WTC11 (cell line): ENCODE data around the gene CASD1. TPM values are rescaled to one million over a fixed set of nuclear protein-coding genes. Genes with fewer than 3 reads are reported as not detected.
A peak's percentile ranks its signal among the peaks of the same experiment; 100 is the strongest.

Source experiments
- ATAC-seq: fragments of 200-7000 bp; cut with Tn5 transposase; 2 replicates; pipeline ENCODE4 v1.10.0; 2021; ENCODE audit warnings: mild to moderate bottlenecking, moderate library complexity
- CTCF ChIA-PET: fragments of 300-600 bp; sonication (Branson Sonifier 250); formaldehyde crosslinking; loops from one replicate; lab custom pipeline; 2021; ENCODE audit warnings: antibody characterized with exemption; lab: Charles Lee
- POLR2A ChIA-PET: fragments of 350-600 bp; sonication (Branson Sonifier 250); formaldehyde crosslinking; loops from one replicate; lab custom pipeline; 2021; ENCODE audit warnings: antibody characterized with exemption; lab: Charles Lee
- DNase-seq: peaks from one replicate; pipeline ENCODE4 v3.0.0; 2021; ENCODE audit warnings: low spot score
- H3K27ac Mint-ChIP-seq: 2 replicates; pipeline ENCODE4 v1.8.0; 2021; ENCODE audit warnings: mixed read lengths
- H3K27me3 Mint-ChIP-seq: 2 replicates; pipeline ENCODE4 v1.8.0; 2021; ENCODE audit warnings: low read depth, mild to moderate bottlenecking, moderate library complexity, mixed read lengths
- H3K36me3 Mint-ChIP-seq: 2 replicates; pipeline ENCODE4 v1.8.0; 2021; ENCODE audit warnings: mixed read lengths
- H3K4me1 Mint-ChIP-seq: 2 replicates; pipeline ENCODE4 v1.8.0; 2022; ENCODE audit warnings: mixed read lengths
- H3K4me3 Mint-ChIP-seq: 2 replicates; pipeline ENCODE4 v1.8.0; 2021; ENCODE audit warnings: mild to moderate bottlenecking, moderate library complexity, mixed read lengths
- H3K9me3 Mint-ChIP-seq: 2 replicates; pipeline ENCODE4 v1.8.0; 2021; ENCODE audit warnings: mixed read lengths
- AFF4 ChIP-seq: sonication (generic); formaldehyde crosslinking; IDR thresholded peaks from 2 replicates; pipeline ENCODE4 v1.8.1; 2023; ENCODE audit warnings: mild to moderate bottlenecking, missing genetic modification reagents, borderline replicate concordance
- ARID4B ChIP-seq: sonication (generic); formaldehyde crosslinking; IDR thresholded peaks from 2 replicates; pipeline ENCODE4 v1.8.0; 2023; ENCODE audit warnings: missing genetic modification reagents, mild to moderate bottlenecking, borderline replicate concordance
- FOXJ3 ChIP-seq: sonication (generic); formaldehyde crosslinking; IDR thresholded peaks from 2 replicates; pipeline ENCODE4 v1.9.0; 2021; ENCODE audit warnings: missing genetic modification reagents, mild to moderate bottlenecking, borderline replicate concordance
- GABPB1 ChIP-seq: sonication (generic); formaldehyde crosslinking; IDR thresholded peaks from 2 replicates; pipeline ENCODE4 v1.8.1; 2023; ENCODE audit warnings: mild to moderate bottlenecking, missing genetic modification reagents
- HMGA2 ChIP-seq: fragments of 250-450 bp; sonication (Bioruptor Pico); IDR thresholded peaks from 2 replicates; pipeline ENCODE4 v1.4.0; 2021; ENCODE audit warnings: mild to moderate bottlenecking, moderate library complexity
- HMGXB4 ChIP-seq: sonication (generic); formaldehyde crosslinking; IDR thresholded peaks from 2 replicates; pipeline ENCODE4 v1.8.1; 2023; ENCODE audit warnings: mild to moderate bottlenecking, moderate library complexity, missing genetic modification reagents
- RELA ChIP-seq: sonication (generic); formaldehyde crosslinking; IDR thresholded peaks from 2 replicates; pipeline ENCODE4 v1.8.1; 2022; ENCODE audit warnings: missing genetic modification reagents, mild to moderate bottlenecking, borderline replicate concordance
- RORB ChIP-seq: fragments of 250-450 bp; sonication (Bioruptor Pico); IDR thresholded peaks from 2 replicates; pipeline ENCODE4 v1.9.0; 2021; ENCODE audit warnings: mild to moderate bottlenecking
- SOX15 ChIP-seq: fragments of 250-450 bp; sonication (Bioruptor Pico); IDR thresholded peaks from 2 replicates; pipeline ENCODE4 v1.9.0; 2021; ENCODE audit warnings: mild to moderate bottlenecking
- USF1 ChIP-seq: sonication (generic); formaldehyde crosslinking; IDR thresholded peaks from 2 replicates; pipeline ENCODE4 v1.8.0; 2022; ENCODE audit warnings: mild to moderate bottlenecking, missing genetic modification reagents
- USF2 ChIP-seq: sonication (generic); formaldehyde crosslinking; IDR thresholded peaks from 2 replicates; pipeline ENCODE4 v1.8.1; 2023; ENCODE audit warnings: mild to moderate bottlenecking, missing genetic modification reagents, moderate library complexity
- ZMAT4 ChIP-seq: fragments of 250-450 bp; sonication (Bioruptor Pico); IDR thresholded peaks from 2 replicates; pipeline ENCODE4 v1.9.0; 2021; ENCODE audit warnings: mild to moderate bottlenecking
- ZNF219 ChIP-seq: sonication (generic); formaldehyde crosslinking; IDR thresholded peaks from 2 replicates; pipeline ENCODE4 v1.8.0; 2023; ENCODE audit warnings: missing genetic modification reagents, mild to moderate bottlenecking, borderline replicate concordance
- ZSCAN18 ChIP-seq: fragments of 250-450 bp; sonication (Bioruptor Pico); IDR thresholded peaks from 2 replicates; pipeline ENCODE4 v2.1.2; 2022; ENCODE audit warnings: mild to moderate bottlenecking, moderate library complexity
- total RNA-seq: library from RNA; stranded (reverse); gene quantifications from 3 replicates; pipeline ENCODE4 v1.2.3, GENCODE V29; 2021

Gene CASD1
- total RNA-seq, 1 experiment from 2014 or later = 19.5 TPM

GRCh38 chr7:94561841-94562514, 52.4 kb downstream of the CASD1 start:
- H3K27ac Mint-ChIP-seq = 0 out of 2 replicates have a peak overlapping the region, but pooled peaks have one; percentile 23
- no peak for DNase-seq
- TF ChIP-seq RELA (CRISPR knock-in tag) = no peak
- peak; percentile 92 for TF ChIP-seq GABPB1
- TF ChIP-seq SOX15 = no peak

GRCh38 chr7:94562525-94562924, 52.9 kb downstream of the CASD1 start:
- ChIA-PET CTCF (no interaction called here), POLR2A (no interaction called here)
- TF ChIP-seq ZMAT4 (CRISPR knock-in tag) (no peak), HMGXB4 (no peak), ZSCAN18 (CRISPR knock-in tag) (no peak), USF2 (no peak), FOXJ3 (CRISPR knock-in tag) (no peak), RORB (CRISPR knock-in tag) (no peak), AFF4 (CRISPR knock-in tag) (no peak), HMGA2 (no peak), ARID4B (CRISPR knock-in tag) (no peak), USF1 (CRISPR knock-in tag) (no peak), ZNF219 (CRISPR knock-in tag) (no peak)
- ATAC-seq (no peak), DNase-seq (no peak)
- Mint-ChIP-seq H3K36me3 (peaks cover 6% of the 10 kb centered on the region; the same call in 1 of the 2 replicates), H3K27me3 (no peaks in the 10 kb centered on the region), H3K27ac (no peak overlapping the region), H3K4me1 (no peaks in the 10 kb centered on the region), H3K4me3 (no peak overlapping the region), H3K9me3 (no peaks in the 10 kb centered on the region)

More at GRCh38 chr7:94561841-94562514, 52.4 kb downstream of the CASD1 start:
- ATAC-seq = no peak
- Mint-ChIP-seq H3K9me3 (no peaks in the 10 kb centered on the region), H3K27me3 (no peaks in the 10 kb centered on the region), H3K4me3 (no peak overlapping the region), H3K36me3 (peaks cover 6% of the 10 kb centered on the region; the same call in 1 of the 2 replicates), H3K4me1 (no peaks in the 10 kb centered on the region)
- POLR2A ChIA-PET = no interaction called here
- CTCF ChIA-PET = no interaction called here
